SU-DHL-6 (cell line): Measurements from ENCODE around the gene LYZL6.

Experiments
- CTCF ChIP-seq: fragments of 200-600 bp; sonication (generic); IDR thresholded peaks from one replicate; pipeline ENCODE4 v1.5.1; 2017; ENCODE audit warnings: antibody characterized with exemption, mild to moderate bottlenecking, low read length, moderate library complexity; ENCODE audit not compliant: insufficient read depth, poor library complexity, severe bottlenecking
- EZH2phosphoT487 ChIP-seq: fragments of 200-600 bp; sonication (generic), shearing (Covaris generic); conservative IDR thresholded peaks from 2 replicates; pipeline ENCODE4 v1.6.1; 2018; ENCODE audit warnings: mild to moderate bottlenecking, antibody characterized with exemption, low read length, moderate library complexity, mixed read lengths

GRCh38 chr17:35972535-35972934 is 29.0 kb upstream of the LYZL6 start:
- TF ChIP-seq CTCF = no peak
- TF ChIP-seq EZH2phosphoT487 = no peak
